Posterior vena cava (tissue), 2 donors: ENCODE data around the gene ZNF492. TPM values are rescaled to one million over a fixed set of nuclear protein-coding genes. Genes with fewer than 3 reads are reported as not detected.
"Not testable (repeated sequence)": the region's sequence is repeated elsewhere in the genome, so short reads cannot be mapped to it uniquely, and the experiment has no call there.

ENCODE experiments used
- DNase-seq: peaks from one replicate; pipeline ENCODE4 v3.0.0-alpha.2; 2020; ENCODE audit warnings: low spot score
- intact Hi-C, 2 donors: fragments of 100-400 bp; cut with DNase I; formaldehyde crosslinking; loops; one replicate each; pipeline versions ENCODE4 v1.14.1 to v1.14.2; 2022 to 2023
- long read RNA-seq, 2 donors: library from polyadenylated mRNA; unstranded; transcript quantifications; one replicate each; pipeline ENCODE4 v2.0.0, GENCODE V29; 2020 to 2021
- total RNA-seq, 2 donors: library from RNA; stranded (reverse); fragmentation: NEBNext Ultra II Directional; extraction: Animal tissue kit (Norgen Biotek cat#: 25700); gene quantifications; one replicate each; pipeline ENCODE4 v1.2.1, GENCODE V29; 2021
- donor health status: DM: yes; HTN: yes; CAD: no.
- donor health status: DM: yes; HTN: yes; CAD: no.

ZNF492 gene
- under 1 TPM; 0.23 to 0.33 TPM for total RNA-seq
- long read RNA-seq, donor 1: 0 reads
- long read RNA-seq, donor 2: 0 reads

- peak; percentile 96 for DNase-seq
- intact Hi-C loops: not testable (repeated sequence)
Observed at GRCh38 chr19:22633706-22634449, at the start of gene ZNF492. Gene ZNF492 (plus strand): TSS chr19:22634324. CDS start chr19:22653400, 19,076 bp downstream.

- no peak for DNase-seq
- intact Hi-C loops: no loop called here
Observed at GRCh38 chr19:22595422-22595821, 38.7 kb upstream of the ZNF492 start.

- peak; percentile 92 for DNase-seq
- intact Hi-C loops: no loop called here
Observed at GRCh38 chr19:22595918-22596341, 38.2 kb upstream of the ZNF492 start.

- intact Hi-C loops: no loop called here
- DNase-seq: no peak
Observed at GRCh38 chr19:22600690-22601648, 33.2 kb upstream of the ZNF492 start.

DNA sequence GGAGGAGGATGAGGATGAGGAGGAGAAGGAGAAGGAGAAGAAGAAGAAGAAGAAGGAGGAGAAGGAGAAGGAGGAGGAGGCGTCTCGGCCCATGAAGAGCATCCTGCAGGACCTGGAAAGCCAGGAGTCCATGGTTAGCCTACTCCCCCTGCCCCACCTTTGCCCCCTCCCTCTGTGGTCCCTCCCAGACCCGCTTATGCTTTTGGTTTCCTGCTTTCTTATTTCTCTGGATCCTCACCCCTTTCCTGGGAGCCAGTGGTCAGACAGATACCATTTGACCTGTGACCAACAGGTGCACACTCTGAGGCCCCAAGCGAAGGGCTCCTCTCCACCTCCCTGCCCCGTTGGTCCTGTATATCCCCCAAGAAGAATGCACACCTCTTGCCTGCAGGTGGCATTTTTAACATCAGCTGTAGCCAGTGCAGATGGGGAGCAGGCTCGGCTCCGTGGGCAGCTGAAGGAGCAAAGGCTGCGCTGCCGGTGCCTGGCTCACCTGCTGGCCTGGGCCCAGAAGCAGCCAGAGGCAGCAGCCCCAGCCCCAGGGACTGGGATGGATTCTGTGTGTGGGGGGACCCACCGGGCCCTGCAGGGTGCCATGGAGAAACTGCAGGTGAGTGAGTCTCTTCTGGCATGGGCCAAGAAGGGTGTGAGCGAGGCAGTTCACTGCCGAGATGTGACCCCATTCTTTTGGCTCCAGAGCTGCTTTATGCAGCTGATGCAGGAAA is 32.1 kb upstream of the ZNF492 start:
- no peak for DNase-seq

DNA sequence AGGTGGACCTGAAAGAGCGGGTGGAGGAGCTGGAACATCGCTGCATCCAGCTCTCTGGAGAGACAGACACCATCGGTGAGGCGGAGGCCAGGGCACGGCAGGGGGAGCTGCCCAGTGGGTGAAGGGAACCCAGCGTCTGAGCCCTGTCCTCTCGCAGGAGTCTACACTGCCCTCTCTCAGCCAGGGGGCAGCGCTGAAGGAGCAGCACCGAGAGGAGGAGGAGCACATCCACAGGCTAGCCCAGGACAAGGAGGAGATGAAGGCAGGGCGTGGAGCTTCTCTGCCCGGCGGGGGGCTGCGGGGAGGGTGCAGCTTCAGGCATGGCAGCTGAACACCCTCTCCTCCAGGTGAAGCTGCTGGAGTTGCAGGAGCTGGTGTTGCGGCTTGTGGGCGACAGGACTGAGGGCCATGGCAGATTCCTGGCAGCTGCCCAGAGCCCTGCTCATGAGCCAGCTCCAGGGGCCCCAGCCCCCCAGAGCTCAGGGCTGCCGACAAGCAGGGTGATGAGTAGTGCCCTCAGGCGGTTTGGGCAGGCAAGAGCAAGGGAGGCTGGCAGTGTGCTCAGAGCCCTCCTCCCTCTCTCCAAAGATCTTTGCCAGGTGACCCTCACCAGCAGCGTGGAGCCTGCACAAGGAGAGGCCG is 31.4 kb upstream of the ZNF492 start:
- no peak for DNase-seq
- intact Hi-C loops: no loop called here

More for the DNA sequence above, 32.1 kb upstream of the ZNF492 start:
- intact Hi-C loops: no loop called here

- no peak for DNase-seq
- intact Hi-C loops: no loop called here
Observed at GRCh38 chr19:22603518-22604440, 30.3 kb upstream of the ZNF492 start.

- intact Hi-C loops: no loop called here
- peak; percentile 65 for DNase-seq
Observed at GRCh38 chr19:22604571-22605274, 29.4 kb upstream of the ZNF492 start.

DNA sequence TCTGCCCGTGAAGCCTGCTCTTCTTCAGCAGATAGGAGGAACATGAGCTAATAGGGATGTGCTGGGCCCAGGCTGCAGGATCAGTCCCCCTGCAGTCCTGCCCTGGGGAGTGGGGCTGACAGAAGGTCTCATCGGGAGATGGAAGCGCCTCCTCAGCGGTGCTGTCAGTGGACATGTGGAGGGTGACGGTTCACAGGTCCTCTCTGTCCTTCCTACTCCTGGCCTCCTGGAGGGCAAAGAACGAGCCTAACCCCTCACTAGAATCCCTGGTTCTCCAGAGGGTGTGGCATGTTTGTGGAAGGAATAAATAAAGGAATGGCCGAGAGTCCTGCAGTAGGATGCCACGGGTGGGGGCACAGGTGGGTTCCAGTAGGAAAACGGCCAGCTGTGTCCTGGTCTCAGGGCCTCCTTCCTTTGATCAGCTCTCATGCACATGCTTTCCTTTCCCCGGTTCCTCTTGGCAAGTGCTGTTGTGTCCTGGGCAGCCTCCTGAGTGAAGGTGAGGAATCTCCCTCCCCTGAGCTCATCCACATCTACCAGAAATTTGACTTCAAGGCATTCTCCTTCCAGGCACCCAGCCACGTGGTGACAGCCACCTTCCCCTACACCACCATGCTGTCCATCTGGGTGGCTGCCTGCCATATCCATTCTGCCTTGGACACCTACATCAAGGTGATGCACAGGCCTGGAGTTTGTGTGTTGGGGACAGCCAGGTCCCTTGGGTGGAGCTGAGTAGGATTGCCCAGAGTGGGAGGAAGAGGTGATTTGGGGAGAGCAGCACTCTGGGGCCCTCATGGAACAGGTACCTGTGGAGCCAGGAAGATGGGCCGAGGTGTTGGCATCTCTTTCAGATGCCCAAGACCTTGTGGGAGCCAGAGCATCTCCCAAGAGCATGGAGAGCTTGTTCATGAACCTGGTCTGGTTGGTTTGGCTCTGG is 28.6 kb upstream of the ZNF492 start:
- intact Hi-C loops: no loop called here
- peak; percentile 62 for DNase-seq

GRCh38 chr19:22606212-22606553 is 27.9 kb upstream of the ZNF492 start:
- DNase-seq: peak; percentile 54
- intact Hi-C loops: no loop called here

DNA sequence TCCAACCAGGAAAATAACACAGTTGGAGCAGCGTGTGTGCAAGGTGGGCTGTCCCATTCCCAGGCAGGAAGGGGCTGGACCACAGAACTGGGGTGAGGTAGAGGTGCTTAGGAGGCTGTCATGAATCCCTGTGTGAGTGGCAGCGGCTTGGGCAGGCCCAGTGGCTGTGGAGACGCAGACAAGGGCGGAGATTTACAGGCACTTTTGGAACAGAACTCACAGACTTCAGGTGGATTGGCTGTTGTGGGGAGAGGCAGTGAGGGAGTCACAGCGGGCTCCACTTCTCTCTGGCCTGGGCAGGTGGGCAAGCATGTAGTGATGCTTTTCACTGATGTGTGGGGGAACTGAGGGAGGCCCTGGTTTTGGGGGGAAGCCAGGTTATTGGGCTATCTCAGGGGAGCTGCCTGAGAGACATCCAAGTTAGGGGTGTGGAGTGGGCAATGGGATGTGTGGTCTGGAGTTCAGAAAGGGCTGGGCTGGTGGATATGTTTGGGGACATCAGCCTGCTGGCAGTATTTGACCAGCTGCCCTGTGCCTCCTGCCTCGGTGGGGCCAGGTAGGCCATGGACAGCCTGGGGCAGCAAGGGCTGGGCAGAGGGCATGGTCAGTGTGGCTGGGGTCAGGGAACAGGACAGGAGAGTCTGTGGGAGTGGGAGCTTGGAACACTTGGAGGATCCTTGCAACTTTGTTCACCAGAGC is 27.0 kb upstream of the ZNF492 start:
- peak; percentile 43 for DNase-seq
- intact Hi-C loops: no loop called here

GRCh38 chr19:22607653-22608430 is 26.3 kb upstream of the ZNF492 start:
- peak; percentile 55 for DNase-seq
- intact Hi-C loops: no loop called here

- DNase-seq: peak; percentile 55
- intact Hi-C loops: no loop called here
Observed at GRCh38 chr19:22608441-22608840, 25.7 kb upstream of the ZNF492 start.

DNA sequence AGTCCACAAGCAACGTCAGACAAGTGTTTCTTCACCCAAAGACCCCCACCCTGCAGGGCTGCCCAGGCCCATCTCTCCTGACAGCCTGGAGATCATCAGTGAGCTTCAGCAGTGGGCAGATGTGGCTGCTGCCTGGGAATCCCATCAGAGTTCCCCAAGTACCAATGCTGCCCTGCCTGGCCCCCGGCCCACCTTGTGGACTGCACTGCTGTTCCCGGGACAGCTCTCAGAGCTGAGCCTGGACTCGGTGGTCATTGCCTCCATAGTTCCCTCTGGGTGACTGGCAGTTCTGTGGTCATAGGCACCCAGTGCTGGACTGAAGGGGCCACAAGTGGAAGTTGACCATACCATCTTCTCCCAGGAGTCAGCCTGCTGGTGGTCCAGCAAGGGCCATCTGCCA is 24.5 kb upstream of the ZNF492 start:
- intact Hi-C loops: no loop called here
- peak; percentile 79 for DNase-seq

DNA sequence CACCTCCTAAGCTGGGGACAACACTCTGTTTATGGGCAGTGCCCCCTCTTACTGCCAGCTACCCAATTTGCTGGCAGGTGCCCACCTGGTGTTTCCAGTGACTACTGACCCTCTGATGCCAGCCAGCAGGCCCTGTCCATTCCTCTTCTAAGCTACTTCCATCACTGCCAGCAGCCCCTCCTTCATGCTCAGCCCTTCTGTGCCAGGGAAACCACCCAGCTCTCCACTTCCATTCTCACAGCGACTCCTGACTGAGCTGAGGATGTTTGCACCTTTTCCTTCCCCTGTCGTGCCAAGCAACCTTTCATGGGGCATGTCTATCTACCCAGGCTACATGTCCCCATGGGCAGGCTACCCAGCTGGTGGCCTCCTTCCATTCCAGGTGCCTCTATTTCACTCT is 24.0 kb upstream of the ZNF492 start:
- intact Hi-C loops: no loop called here
- peak; percentile 36 for DNase-seq
